HG03575 (cell line): ENCODE results near the gene SMC4.

ENCODE experiments used
- ATAC-seq: cut with Tn5 transposase; IDR thresholded peaks from one replicate; pipeline ENCODE4 v1.9.1; 2021; ENCODE audit not compliant: unreplicated experiment, insufficient number of reproducible peaks, low FRiP score; ENCODE audit errors: extremely low read depth

Gene SMC4

GRCh38 chr3:160392798-160393197 is 6.7 kb upstream of the SMC4 start:
- ATAC-seq: no peak

GRCh38 chr3:160393346-160394008 is 6.0 kb upstream of the SMC4 start:
- ATAC-seq: no peak

GRCh38 chr3:160394009-160394392 is 5.4 kb upstream of the SMC4 start:
- no peak for ATAC-seq

- ATAC-seq: no peak
Observed at GRCh38 chr3:160395297-160395696, 4.2 kb upstream of the SMC4 start.

GRCh38 chr3:160398820-160399124 is 678 bp upstream of the SMC4 start:
- no peak for ATAC-seq

GRCh38 chr3:160400030-160400701 is 716 bp downstream of the SMC4 start:
- no peak for ATAC-seq

- ATAC-seq: no peak
Observed at GRCh38 chr3:160400702-160401150, 1.3 kb downstream of the SMC4 start.

GRCh38 chr3:160401291-160402095 is 2.0 kb downstream of the SMC4 start:
- ATAC-seq: no peak

GRCh38 chr3:160402221-160403027 is 3.0 kb downstream of the SMC4 start:
- ATAC-seq: no peak

GRCh38 chr3:160403028-160403545 is 3.6 kb downstream of the SMC4 start:
- no peak for ATAC-seq

- ATAC-seq: no peak
Observed at GRCh38 chr3:160403796-160404470, 4.5 kb downstream of the SMC4 start.

GRCh38 chr3:160409812-160410610 is 10.6 kb downstream of the SMC4 start:
- no peak for ATAC-seq

GRCh38 chr3:160412477-160412876 is 13.0 kb downstream of the SMC4 start:
- ATAC-seq: no peak

- peak; percentile 70 for ATAC-seq
Observed at GRCh38 chr3:160413613-160414248, 14.3 kb downstream of the SMC4 start.

GRCh38 chr3:160417311-160417710 is 17.9 kb downstream of the SMC4 start:
- ATAC-seq: no peak

- no peak for ATAC-seq
Observed at GRCh38 chr3:160427832-160428424, 28.5 kb downstream of the SMC4 start.

- no peak for ATAC-seq
Observed at GRCh38 chr3:160434071-160434470, 34.6 kb downstream of the SMC4 start.
